Measurements from ENCODE around the gene B3GALT6.

B3GALT6 gene

DNA sequence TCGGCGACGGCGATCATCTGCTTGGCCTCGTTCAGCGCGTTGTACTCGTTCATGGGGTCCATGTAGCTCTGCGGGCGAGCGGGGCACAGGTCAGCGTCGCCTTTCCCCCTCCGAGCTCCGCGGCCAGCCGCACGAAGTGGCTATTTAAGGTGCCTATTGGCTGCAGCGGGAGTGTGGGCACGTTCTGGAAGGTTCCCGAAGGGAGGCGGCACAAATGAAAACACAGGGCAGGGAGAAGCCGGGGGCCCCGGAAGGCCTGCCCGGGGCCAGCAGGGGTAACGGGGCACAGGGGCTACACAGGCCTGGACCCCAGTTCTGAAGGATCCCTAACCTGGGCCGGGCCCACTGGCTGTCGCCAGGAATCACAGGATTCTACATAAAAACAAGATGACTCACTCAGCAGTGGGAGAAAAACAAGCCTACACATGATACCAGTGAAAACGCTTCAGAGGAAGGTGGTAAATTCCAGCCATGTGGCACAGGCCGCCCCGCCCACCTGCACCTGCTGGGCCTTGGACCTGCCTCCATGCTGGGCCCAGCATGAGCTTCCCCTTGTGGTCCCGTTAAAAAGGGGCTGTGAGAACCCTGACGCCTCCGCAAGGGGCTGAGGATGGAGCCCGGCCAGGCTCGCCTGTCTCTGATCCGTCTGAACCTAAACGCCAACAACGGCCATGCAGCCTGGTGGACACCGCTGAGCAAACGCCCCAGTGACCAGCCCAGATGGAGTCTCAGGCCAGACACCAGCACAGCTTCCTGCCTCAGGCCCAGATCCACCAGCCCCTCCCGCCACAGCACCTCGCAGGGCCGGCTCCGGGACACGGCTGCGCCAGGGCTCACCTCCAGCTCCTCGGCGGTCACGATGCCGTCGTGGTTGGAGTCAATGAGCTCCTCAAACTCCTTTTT is 14.2 kb upstream of the B3GALT6 start:
- no peak for TF ChIP-seq CREB1 (IDR thresholded peaks at IDR 0.05; ENCODE audit: low read depth)
- TF ChIP-seq MAX (IDR thresholded peaks at IDR 0.05), result peak; percentile 96
- TF ChIP-seq RAD21 (IDR thresholded peaks at IDR 0.05; ENCODE audit: low read depth), result peak; percentile 19; the same call in 1 of the 2 replicates
- peak; percentile 88 for TF ChIP-seq NFIC (IDR thresholded peaks at IDR 0.05)
- peak; percentile 73; the same call in 1 of the 2 replicates for TF ChIP-seq FOXM1 (IDR thresholded peaks at IDR 0.05; ENCODE audit: borderline replicate concordance, low read depth)
- peak; percentile 84 for TF ChIP-seq TEAD4 (IDR thresholded peaks at IDR 0.05)
- TF ChIP-seq EP300 (IDR thresholded peaks at IDR 0.05; ENCODE audit: borderline replicate concordance), result peak; percentile 87
- TF ChIP-seq TAF1 (IDR thresholded peaks at IDR 0.05; ENCODE audit: low read depth), result no peak
- TF ChIP-seq EGR1 (IDR thresholded peaks at IDR 0.05), result peak; percentile 96
- TF ChIP-seq TCF12 (IDR thresholded peaks at IDR 0.05; ENCODE audit: low read depth), result peak; percentile 97
- peak; percentile 86; the same call in 1 of the 2 replicates for TF ChIP-seq ZBTB7A (IDR thresholded peaks at IDR 0.05; ENCODE audit: low read depth)
- peak; percentile 18; the same call in 1 of the 2 replicates for TF ChIP-seq CEBPB (IDR thresholded peaks at IDR 0.05)
- TF ChIP-seq YY1 (IDR thresholded peaks at IDR 0.05; ENCODE audit: low read depth), result no peak
- TF ChIP-seq REST (IDR thresholded peaks at IDR 0.05; ENCODE audit: low read depth), result no peak
- TF ChIP-seq USF1 (IDR thresholded peaks at IDR 0.05), result peak; percentile 75

- TF ChIP-seq NFIC (IDR thresholded peaks at IDR 0.05), result 0 out of 2 replicates have a peak, but pooled peaks have one; percentile 10
- no peak for TF ChIP-seq EP300 (IDR thresholded peaks at IDR 0.05; ENCODE audit: borderline replicate concordance)
These were observed 13.4 kb upstream of the B3GALT6 start for GRCh38 chr1:1218524-1219200.

DNA sequence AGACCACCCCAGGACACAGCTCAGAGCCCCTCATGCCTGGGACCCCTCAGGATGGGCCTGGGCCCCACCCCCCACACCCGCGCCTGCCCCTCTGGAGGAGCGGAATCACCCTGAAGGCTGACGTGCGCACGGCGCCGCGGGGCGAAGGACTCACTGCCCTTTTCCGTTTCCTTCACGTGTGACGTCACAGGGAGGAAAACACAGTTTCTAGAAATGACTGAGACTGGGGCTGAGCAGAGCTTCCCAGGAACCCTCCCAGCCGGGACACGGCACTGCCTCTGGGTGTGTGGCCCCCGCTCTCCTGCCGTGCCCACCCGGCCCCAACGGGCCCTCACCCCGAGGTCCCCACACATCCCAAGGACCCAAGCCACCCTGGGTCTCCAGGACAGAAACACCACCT is 12.7 kb upstream of the B3GALT6 start:
- TF ChIP-seq CEBPB (IDR thresholded peaks at IDR 0.05) (no peak), NFIC (IDR thresholded peaks at IDR 0.05) (no peak), REST (IDR thresholded peaks at IDR 0.05; ENCODE audit: low read depth) (no peak), RAD21 (IDR thresholded peaks at IDR 0.05; ENCODE audit: low read depth) (no peak), EP300 (IDR thresholded peaks at IDR 0.05; ENCODE audit: borderline replicate concordance) (no peak), TCF12 (IDR thresholded peaks at IDR 0.05; ENCODE audit: low read depth) (no peak), TEAD4 (IDR thresholded peaks at IDR 0.05) (no peak), EGR1 (IDR thresholded peaks at IDR 0.05) (no peak), USF1 (IDR thresholded peaks at IDR 0.05) (no peak), CREB1 (IDR thresholded peaks at IDR 0.05; ENCODE audit: low read depth) (no peak), YY1 (IDR thresholded peaks at IDR 0.05; ENCODE audit: low read depth) (no peak)

DNA sequence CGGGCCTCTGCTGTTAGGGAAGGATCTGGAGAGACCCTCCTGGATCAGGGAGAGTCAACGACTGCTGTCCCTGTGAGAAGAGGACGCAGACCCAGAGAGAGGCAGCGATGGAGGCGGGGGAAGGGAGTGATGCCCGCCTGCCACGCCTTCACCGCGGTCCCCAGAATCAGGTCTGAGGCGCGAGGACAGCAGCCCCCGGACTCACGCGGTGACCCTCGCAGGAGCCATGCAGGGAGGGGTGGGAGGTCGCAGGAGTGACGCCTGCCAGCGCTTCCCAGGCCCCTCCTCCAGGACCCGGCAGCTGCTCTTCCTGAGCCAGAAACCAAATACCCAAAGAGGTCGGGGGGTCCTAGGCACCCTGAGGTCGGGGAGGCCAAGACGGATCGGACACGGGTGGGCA is 11.8 kb upstream of the B3GALT6 start:
- TF ChIP-seq CEBPB (IDR thresholded peaks at IDR 0.05), result no peak
- no peak for TF ChIP-seq USF1 (IDR thresholded peaks at IDR 0.05)
- TF ChIP-seq EP300 (IDR thresholded peaks at IDR 0.05; ENCODE audit: borderline replicate concordance), result no peak
- TF ChIP-seq EGR1 (IDR thresholded peaks at IDR 0.05), result no peak
- TF ChIP-seq MAX (IDR thresholded peaks at IDR 0.05), result no peak
- TF ChIP-seq NFIC (IDR thresholded peaks at IDR 0.05), result no peak
- no peak for TF ChIP-seq FOXM1 (IDR thresholded peaks at IDR 0.05; ENCODE audit: borderline replicate concordance, low read depth)
- TF ChIP-seq CREB1 (IDR thresholded peaks at IDR 0.05; ENCODE audit: low read depth), result no peak
- no peak for TF ChIP-seq TAF1 (IDR thresholded peaks at IDR 0.05; ENCODE audit: low read depth)
- TF ChIP-seq REST (IDR thresholded peaks at IDR 0.05; ENCODE audit: low read depth), result no peak
- TF ChIP-seq TCF12 (IDR thresholded peaks at IDR 0.05; ENCODE audit: low read depth), result no peak
- TF ChIP-seq RAD21 (IDR thresholded peaks at IDR 0.05; ENCODE audit: low read depth), result no peak
- TF ChIP-seq TEAD4 (IDR thresholded peaks at IDR 0.05), result no peak
- no peak for TF ChIP-seq ZBTB7A (IDR thresholded peaks at IDR 0.05; ENCODE audit: low read depth)
- TF ChIP-seq YY1 (IDR thresholded peaks at IDR 0.05; ENCODE audit: low read depth), result no peak
